Bronchial epithelial cell (primary cell): ENCODE measurements around the gene ZMIZ2. TPM values are rescaled to one million over a fixed set of nuclear protein-coding genes. Genes with fewer than 3 reads are reported as not detected.

Source experiments
- DNase-seq: peaks from one replicate; pipeline ENCODE4 v3.0.0-alpha.2; 2010; ENCODE audit warnings: low read depth
- FAIRE-seq: peaks from 2 replicates; lab custom pipeline; 2011; peaks lifted over from hg19 to GRCh38; lab: Jason Lieb, UNC
- H3K27me3 ChIP-seq: 2 replicates; pipeline ENCODE4 v1.5.1; 2011; ENCODE audit warnings: low read length; ENCODE audit not compliant: control insufficient read depth, insufficient read depth
- H3K36me3 ChIP-seq: 2 replicates; pipeline ENCODE4 v1.5.1; 2011; ENCODE audit warnings: low read length; ENCODE audit not compliant: control insufficient read depth, insufficient read depth
- H3K4me3 ChIP-seq: 2 replicates; pipeline ENCODE4 v1.5.1; 2011; ENCODE audit warnings: mild to moderate bottlenecking, low read depth, low read length, control low read depth
- total RNA-seq: library from RNA; depleted of rRNA; stranded (reverse); fragments of >200 nt; gene quantifications from 2 replicates; pipeline ENCODE4 v1.2.1, GENCODE V29; 2014
- TF ChIP-seq, protein P1 (sequence below): IDR thresholded peaks from 2 replicates; pipeline ENCODE4 v1.5.1; 2011; ENCODE audit warnings: mild to moderate bottlenecking, moderate library complexity, low read length, control low read depth, inconsistent platforms; ENCODE audit not compliant: insufficient read depth, severe bottlenecking

Gene ZMIZ2
- total RNA-seq, 1 donor from 2014 or later = 5.5 TPM

DNA sequence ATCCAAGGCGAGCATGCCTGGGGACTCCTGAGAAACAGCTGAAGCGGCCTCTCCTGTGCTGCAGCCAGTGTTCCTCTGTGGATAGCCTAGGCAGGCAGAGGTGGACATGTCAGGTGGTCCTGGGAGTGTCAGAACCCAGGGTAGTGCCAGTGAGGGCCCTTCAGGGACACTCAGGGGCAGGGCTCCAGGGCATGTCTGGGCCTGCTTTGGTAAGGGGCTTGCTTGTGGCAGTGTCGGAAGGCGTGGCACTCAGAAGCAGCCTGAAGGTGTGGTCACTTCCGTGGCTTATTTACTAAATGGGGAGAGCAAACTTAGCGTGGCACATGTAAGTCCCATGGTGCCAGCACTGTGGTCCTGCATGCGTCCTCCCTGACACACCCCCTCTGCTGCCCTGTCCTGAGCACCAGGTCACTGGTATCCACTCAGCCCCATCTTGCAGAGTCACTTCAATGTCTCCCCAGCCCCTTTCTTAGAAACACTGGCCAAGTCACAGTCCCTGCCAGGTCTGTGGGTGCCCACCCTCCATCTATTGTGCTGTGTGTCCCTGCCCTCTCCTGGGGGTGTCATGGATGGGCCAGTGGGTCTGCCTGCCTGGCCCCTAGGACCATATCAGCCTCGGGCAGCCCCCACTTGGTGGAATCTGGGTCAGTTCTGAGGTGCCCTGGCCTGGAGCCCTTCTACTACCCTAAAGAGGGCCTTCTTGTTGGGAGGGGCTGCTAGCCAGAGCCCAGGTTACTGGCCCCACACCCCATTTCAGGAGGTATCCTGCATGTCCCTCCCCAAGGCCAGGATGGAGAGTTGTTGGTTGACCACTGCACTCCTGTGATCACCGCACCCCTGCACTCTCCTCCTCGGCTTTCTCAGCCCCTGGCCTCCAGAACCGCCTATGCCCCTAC lies 6.4 kb downstream of the ZMIZ2 start:
- Histone ChIP-seq H3K36me3 (peaks cover 28% of the 10 kb centered on the region), H3K27me3 (no peaks in the 10 kb centered on the region), H3K4me3 (no peak overlapping the region)
- TF ChIP-seq, protein P1, sequence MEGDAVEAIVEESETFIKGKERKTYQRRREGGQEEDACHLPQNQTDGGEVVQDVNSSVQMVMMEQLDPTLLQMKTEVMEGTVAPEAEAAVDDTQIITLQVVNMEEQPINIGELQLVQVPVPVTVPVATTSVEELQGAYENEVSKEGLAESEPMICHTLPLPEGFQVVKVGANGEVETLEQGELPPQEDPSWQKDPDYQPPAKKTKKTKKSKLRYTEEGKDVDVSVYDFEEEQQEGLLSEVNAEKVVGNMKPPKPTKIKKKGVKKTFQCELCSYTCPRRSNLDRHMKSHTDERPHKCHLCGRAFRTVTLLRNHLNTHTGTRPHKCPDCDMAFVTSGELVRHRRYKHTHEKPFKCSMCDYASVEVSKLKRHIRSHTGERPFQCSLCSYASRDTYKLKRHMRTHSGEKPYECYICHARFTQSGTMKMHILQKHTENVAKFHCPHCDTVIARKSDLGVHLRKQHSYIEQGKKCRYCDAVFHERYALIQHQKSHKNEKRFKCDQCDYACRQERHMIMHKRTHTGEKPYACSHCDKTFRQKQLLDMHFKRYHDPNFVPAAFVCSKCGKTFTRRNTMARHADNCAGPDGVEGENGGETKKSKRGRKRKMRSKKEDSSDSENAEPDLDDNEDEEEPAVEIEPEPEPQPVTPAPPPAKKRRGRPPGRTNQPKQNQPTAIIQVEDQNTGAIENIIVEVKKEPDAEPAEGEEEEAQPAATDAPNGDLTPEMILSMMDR = no peak
- no peak for DNase-seq
- FAIRE-seq = no peak

DNA sequence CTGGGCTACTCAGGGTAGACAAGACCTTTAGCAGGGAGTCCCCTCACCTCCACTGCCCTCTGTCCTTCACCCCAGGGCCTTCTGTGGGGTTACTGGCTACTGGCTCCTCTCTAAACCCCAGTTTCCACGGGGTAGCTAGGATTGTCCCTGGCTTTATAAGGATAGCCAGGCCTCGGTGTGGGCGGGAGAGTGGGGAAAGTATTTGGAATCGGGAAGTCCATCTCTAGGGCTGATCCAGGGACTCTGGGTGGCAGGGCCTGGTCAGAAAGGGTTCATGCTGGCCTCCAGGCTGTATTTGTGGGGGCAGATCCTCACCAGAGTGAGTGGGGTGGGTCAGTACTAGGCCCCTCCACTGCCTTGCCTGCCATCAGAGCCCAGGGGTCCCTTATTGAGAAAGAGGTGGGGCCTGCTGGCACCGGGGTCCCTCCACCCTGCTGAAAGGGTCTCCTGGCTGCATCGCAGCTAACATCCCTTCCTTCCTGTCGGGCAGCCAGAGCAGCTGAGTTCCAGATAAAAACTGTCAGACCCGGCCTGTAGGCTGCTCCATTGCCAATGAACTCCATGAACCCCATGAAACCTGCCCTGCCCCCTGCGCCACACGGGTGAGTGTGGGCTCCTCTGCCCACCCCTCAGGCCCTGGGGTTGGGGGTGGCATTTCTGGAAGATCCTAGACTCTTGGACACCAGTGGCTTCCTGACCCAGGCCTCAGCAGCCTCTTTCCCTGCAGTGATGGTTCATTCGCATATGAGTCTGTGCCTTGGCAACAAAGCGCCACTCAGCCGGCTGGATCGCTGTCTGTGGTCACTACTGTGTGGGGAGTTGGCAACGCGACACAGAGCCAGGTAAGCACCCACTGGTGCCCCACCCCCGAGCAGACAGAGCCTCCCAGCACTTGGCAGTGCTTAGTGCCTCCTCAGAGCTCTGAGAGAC lies 7.3 kb downstream of the ZMIZ2 start:
- FAIRE-seq (no peak), DNase-seq (no peak)
- Histone ChIP-seq H3K4me3 (no peak overlapping the region), H3K27me3 (no peaks in the 10 kb centered on the region), H3K36me3 (peaks cover 27% of the 10 kb centered on the region)
- TF ChIP-seq, protein P1 = no peak

DNA sequence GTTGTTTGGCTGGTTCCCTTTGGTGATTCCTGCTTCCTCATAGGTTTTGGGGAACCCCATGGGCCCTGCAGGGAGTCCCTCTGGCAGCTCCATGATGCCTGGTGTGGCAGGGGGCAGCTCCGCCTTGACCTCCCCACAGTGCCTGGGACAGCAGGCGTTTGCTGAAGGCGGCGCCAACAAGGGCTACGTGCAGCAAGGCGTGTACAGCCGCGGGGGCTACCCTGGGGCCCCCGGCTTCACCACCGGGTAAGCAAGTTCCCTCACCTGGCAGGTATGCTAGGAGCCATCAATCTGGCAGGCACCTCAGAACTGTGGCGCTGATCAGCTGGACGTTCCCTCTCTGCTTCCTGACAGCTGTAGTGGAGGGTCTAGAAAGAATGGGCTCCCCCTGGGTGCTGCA lies 8.3 kb downstream of the ZMIZ2 start:
- Histone ChIP-seq H3K27me3 (no peaks in the 10 kb centered on the region), H3K36me3 (peaks cover 27% of the 10 kb centered on the region), H3K4me3 (no peak overlapping the region)
- FAIRE-seq = no peak
- DNase-seq = no peak
- TF ChIP-seq, protein P1 = no peak

DNA sequence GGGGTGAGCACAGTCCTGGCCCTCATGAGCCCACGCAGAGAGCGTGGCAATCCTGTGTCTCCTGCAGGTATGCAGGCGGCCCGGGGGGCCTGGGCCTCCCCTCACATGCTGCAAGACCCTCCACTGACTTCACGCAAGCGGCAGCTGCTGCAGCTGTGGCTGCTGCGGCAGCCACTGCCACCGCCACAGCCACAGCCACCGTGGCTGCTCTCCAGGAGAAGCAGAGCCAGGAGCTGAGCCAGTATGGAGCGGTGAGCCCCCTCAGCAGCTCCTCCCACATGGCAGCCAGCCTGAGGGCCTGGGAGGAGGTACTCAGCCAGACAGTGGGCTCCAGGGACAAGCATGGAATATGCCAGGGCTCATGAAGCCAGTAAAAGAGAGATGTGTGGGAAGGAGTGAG lies 8.7 kb downstream of the ZMIZ2 start:
- no peak for FAIRE-seq
- no peak overlapping the region for H3K4me3 ChIP-seq
- H3K36me3 ChIP-seq = peaks cover 27% of the 10 kb centered on the region

DNA sequence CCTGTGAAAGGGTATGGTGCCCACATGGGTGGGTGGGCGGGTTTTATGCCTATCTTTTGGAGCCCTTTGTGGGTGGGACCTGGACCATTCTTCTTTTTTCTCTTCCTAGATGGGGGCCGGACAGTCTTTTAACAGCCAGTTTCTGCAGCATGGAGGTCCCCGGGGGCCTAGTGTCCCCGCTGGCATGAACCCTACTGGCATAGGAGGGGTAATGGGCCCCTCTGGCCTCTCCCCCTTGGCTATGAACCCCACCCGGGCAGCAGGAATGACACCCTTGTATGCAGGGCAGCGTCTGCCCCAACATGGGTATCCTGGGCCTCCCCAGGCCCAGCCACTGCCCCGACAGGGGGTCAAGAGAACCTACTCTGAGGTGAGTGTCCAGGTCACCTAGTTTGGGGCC lies 9.1 kb downstream of the ZMIZ2 start:
- H3K4me3 ChIP-seq = no peak overlapping the region
- FAIRE-seq = no peak
- H3K36me3 ChIP-seq = peaks cover 27% of the 10 kb centered on the region
- TF ChIP-seq, protein P1 = no peak
- DNase-seq = no peak
- H3K27me3 ChIP-seq = no peaks in the 10 kb centered on the region

More for the DNA sequence above, 8.7 kb downstream of the ZMIZ2 start:
- DNase-seq = no peak
- H3K27me3 ChIP-seq = no peaks in the 10 kb centered on the region
- TF ChIP-seq, protein P1 = no peak
